HUDEP-2 (cell line): ENCODE results near the gene GRIFIN.

Source experiments
- DNase-seq, 76 experiments: peaks; one replicate each; lab custom pipeline; 2025; ENCODE audit not compliant: unreplicated experiment in 76 of 76; lab: John Stamatoyannopoulos, UW

The GRIFIN gene

DNA sequence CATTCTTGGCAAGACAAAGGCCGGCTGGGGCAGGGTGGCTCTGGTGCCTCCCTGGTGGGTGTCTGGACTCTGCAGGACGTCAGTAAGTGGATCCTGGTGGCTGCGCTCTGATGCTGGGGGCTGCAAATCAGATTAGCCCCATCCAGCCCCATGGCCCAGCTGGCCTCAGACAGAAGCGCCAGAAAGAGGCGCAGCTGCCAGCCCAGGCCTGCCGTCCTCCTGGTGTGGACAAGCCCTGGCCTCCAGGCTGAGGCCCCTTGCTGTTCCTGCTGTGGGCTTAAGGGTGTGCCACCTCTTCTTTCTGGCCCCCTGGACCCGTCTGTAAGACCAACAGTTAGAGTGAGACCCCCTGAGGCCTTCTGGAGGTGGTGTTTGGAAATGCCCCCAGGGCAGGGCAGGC, 37.5 kb upstream of the GRIFIN start:
- no peak for DNase-seq

DNA sequence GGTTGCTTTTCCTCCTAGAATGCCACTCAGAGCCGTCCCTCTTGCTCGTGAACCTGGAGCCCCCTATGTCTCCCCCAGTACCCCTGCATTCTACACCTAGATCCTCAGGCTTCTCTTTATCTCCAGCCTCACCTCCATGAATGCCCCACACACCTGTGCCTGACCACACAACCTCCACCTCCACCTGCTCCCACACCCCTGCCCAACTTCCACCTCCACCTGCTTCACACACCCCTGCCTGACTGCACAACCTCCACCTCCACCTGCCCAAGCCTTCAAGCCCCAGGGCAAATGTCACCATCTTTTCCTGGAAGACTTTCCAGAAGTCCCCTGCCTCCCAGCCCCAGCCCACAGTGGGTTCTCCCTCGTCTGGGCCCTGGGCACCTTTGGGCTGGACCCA, 36.5 kb upstream of the GRIFIN start:
- no peak for DNase-seq

DNA sequence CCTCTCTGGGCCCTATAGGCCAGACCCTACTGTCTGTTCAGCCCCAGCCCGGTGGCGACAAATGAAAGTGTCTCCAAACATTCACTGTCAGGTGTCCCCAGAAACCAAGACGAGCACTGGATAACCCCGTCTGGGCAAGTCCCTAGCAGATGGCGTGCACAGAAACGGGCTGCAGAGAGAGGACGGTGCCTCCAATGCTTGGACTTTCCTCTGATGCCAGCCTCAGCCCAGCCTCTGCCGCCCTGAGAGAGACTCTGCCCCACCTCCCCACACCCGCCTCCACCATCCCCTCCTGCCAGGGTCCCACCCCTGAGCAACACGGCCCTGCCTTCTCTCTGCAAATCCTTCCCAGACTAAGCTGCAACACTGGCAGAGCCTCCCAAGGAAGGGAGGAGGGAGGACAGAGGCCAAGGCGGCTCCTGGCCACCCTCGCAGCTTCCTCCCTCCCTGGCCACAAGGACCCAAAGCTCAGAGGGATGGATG, 36.0 kb upstream of the GRIFIN start:
- no peak for DNase-seq

DNA sequence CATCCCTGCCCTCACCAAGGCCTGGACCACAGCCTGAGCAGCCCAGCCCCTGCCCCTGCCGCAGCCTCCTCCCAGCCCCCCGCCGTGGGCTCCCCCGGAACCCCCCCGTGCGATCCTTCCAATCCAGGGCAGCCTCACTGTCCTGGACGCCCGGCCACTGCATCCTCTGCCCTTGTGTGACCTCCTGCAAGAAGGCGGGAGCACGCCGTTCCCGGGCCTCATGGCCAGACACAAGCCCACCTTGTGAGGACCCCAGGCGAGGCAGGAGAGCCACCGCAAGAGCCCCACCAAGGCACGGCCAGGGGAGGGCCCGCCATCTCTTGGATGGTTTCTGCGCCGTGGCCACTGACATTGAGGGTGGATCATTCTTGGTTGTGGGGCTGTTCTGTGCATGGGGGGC, 35.6 kb upstream of the GRIFIN start:
- DNase-seq, result no peak

DNA sequence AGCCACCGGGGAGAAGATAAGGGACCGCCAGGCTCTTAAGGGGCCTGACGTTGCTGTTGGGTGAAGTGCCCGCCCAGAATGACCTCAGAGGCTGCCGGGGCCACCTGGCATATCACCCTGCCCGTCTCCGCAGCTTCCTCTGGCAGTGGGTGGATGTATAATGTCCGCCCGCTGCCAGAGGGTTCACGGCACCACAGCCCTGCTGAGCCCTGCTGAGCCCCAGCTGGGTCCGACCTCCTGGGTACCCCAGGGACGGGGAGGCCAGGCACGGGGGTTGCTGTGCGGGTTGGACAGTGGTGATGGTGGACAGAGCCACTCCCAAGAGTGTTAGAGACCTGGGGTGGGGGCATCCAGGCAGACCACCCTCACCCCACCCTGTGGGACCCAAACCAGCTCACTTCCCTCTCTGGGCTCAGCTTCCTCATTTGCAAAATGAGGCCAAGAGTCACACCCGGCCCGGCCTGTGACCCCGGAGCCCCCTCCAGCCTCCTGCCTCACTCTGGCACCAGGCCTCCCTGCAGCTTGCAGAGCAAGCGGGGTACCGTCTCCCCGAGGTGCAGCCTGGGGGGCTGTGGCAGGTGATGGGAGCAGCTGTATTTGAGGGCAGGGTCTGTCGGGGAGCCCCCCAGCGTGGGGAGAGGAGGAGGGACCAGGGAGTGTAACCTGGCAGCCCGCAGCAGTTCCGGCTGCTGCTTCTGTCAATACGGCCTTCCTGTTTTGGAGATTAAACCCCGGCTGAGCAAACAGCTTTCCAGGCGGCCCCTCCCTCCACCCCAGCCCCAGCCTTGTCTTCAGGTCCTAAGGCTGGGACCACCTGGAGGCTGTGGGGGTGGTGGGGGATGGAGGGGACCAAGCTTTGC, 34.9 kb upstream of the GRIFIN start:
- DNase-seq, result peak in 14 of 76 experiments; percentile 10 to 48 (median 32)

DNA sequence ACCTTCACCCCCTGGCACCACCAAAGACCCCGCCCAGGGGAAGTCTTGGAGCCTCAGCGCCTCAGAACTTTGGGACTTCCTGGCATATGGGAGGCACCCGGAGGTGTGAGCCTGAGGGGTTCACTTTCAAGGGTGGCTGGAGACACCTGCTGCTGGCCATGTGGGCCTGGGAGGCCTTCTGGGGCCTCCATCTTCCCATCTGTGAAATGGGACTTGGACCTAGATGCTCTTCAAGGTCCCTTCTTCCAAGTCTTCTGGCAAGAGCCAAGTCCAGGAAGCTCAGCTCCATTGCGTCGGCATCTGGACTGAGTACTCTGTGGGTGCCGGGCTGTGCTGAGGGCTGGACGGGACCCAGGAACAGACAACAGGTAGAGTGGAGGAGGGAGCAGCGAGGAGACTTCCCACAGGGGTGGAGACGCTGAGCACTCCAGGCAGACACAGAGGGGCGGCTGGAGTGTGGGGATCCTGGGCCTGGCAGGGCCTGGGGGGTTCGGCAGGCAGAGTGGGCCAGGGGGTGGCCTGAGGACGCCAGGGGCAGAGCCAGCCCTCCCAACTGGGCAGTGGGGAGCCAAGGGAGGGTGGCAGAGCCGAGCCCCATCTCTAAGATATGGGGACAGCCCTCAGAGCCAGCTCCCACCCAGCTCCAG, 34.1 kb upstream of the GRIFIN start:
- no peak for DNase-seq

DNA sequence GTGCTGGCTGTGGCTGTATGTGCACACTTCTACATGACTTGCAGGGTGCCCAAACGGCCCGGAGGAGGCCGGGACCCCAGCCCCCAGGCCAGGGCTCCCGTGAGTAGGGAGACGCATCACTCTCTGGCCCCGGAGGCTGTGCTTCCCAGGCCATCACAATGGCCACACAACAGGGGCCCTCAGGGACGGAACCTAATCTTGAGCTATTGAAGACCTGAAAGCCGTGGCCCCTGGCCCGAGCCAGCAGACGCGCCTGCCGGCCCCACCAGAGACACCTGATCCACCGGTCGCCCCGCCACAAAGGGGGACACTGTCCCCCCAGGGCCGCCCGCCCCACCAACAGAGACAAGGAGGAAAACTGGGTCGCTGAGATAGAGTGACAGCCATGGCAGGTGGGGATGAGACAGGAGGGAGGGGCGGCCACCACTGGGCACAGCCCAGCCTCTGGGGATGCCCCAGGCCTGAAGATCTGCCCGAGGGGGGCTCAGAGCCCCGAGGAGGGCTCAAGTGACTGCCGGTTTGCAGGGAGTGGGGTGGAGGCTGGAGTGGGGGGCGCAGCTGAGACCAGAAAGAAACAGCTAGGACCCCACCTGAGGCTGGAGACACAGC, 33.2 kb upstream of the GRIFIN start:
- no peak for DNase-seq

DNA sequence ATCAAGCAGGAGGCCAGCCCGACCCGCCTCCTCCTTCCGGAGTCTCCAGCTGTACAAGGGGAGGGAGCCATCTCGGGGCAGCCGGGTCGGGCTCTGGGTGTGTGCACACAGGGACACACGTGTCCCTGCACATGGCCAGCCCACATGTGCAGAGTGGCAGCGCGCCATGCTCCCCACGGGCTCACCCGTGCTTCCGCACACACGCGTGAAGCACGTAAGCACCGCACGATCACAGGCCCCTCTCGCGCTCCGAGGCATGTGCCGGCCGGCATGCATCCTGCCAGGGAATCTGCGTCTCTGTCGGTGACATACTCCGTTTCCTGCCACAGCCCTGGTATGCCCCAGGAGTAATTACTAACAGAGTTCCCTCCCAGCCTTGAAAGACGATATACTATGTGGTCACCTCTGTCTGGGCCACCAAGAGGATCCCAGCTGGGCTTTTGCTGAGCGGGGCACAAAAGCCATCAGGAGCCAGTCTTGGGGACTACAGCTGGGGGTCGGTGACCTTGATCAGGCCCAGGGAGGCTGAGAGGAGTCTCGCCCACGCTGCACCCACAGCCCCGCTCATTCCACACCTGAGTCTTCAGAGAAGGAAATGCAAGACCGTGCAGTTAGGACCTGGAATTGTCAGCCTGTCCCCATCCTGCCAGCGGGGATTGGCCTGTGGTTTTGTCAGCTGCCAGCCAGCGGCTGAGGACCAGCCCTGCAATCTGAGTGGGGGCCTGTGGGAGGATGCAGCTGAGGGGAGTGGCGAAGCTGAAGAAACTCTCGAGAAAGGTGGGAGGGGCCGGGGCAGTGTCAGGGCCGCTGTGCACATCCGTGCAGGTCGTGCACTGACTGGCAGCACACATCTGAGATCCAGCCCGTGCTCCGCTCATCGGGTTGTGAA, 32.4 kb upstream of the GRIFIN start:
- DNase-seq, result peak in 2 of 76 experiments; percentile 5 to 8

DNA sequence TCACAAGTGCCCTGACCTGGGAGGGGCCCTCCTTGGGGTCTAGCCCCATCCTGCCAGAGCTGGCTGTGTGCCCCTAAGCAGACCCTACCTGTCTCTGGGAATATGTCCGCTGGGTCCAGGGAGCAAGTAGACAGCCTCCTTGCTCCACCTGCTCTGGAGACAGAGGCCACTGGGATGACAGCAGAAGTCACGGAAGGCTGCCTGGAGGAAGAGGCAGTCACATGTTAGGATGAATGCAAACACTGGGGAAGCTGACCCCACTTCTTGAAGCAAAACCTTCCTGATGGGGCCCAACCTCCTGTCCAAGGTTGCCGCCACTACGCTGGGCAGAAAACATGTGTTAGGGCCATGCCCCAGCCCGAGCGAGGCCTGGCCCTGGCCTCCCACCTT, 31.7 kb upstream of the GRIFIN start:
- no peak for DNase-seq

DNA sequence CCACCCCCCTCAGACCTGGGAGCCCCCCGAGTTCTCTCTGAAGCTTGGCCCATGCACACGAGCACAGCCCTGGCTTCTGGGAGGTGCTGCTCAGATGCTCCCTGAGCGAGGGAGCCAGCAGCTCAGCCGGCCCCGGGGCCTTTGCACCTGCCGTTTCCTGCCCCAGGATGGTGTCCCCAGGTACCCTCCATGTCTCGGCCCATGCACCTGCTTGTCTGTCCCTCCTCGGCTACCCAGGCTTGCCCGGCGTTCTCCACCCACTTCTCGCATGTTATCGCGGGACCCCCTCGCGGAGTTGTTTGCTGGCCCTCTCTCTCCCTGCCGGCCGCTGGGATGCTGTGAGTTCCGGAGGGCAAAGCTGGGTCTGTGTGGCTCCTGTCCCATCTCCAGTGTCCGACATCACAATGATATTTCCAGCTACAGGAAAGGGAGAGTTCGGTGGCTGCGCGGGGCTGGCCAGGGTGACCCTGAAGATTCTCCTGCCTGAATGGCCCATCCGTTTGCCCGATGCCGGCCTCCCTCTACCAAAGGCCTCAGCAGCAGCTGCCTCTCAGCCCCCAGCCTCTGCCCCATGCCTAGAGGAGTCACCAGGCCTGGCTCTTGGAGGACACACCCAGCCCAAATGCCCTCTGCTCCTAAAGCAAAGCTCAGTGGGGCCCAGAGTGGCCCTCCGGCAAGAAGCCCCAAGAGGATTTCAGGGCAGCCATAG, 31.2 kb upstream of the GRIFIN start:
- DNase-seq, result no peak

DNA sequence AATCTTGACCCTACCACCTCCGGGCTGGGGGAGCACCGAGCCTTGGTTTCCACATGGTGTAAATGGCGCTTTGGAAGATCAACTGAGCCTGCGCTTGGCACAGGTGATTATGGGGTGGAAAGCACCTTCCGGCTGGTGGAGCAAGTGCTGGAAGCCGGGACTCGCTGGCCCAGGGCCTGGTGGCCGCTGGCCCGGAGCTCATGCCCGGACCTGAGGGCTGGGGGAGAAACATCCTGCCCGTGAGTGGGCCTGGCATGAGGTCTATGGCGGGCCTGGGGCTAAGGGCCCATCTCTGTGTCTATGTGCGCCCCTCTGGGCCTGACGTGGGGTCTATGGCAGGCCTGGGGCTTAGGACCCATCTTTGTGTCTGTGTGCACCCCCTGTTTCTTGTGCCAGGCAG, 29.2 kb upstream of the GRIFIN start:
- no peak for DNase-seq

DNA sequence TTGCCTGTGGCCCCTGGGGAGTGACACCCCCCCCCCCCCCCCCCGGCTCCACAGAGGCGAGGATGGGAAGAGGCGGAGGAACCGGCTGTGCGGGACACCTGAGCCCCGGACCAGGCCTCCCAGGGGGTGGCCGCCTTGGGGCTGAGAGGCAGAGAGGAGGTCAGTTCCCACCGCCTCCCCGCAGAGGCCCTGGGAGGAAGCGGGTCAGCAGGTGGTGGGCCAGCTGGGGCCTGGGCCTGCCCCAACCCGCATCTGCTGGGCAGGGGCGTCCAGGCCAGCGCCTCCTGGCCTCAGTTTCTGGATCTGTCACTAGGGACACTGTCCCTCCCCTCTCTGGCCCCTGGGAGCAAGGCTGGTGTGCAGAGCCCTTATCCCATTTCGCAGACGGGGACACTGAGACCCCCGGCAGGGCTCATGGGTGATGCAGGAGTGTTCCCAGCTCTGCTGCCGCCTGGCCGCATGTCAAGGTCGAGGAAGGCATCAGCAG, 28.7 kb upstream of the GRIFIN start:
- no peak for DNase-seq

DNA sequence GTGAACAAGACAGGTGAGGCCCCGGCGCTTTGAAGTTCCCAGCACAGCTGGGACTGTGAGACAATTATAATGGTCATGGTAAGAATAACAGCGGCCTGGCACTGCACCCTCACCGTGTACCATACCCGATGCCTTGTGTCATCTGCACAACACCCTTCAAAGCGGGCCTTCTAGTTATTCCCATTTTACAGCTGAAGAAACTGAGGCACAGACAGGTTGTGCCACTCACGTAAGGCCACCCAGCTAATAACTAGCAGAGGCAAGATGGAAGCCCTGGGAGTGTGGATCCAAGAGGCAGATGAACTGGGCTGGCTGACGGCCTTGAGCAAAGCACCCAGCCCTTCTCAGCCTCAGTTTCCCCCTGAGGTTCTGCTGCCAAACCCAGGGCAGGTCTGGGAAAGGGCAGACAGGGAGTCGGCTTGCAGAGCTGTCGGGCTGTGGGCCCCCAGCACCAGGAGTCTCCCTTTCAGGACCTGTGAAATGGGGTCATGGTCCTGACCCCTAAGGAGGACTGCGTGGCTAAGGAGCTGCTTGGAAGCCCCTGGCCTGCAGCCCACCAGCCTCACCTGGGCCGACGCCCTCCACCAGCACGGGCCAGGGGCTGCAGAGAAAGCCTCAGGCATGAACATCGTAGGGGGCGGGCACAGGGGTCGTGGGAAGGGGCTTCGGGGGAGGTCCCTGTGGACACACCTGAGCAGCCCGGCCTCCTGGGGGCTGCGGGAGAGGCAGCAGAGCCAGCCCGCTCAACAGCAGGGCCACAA, 28.1 kb upstream of the GRIFIN start:
- DNase-seq, result no peak

DNA sequence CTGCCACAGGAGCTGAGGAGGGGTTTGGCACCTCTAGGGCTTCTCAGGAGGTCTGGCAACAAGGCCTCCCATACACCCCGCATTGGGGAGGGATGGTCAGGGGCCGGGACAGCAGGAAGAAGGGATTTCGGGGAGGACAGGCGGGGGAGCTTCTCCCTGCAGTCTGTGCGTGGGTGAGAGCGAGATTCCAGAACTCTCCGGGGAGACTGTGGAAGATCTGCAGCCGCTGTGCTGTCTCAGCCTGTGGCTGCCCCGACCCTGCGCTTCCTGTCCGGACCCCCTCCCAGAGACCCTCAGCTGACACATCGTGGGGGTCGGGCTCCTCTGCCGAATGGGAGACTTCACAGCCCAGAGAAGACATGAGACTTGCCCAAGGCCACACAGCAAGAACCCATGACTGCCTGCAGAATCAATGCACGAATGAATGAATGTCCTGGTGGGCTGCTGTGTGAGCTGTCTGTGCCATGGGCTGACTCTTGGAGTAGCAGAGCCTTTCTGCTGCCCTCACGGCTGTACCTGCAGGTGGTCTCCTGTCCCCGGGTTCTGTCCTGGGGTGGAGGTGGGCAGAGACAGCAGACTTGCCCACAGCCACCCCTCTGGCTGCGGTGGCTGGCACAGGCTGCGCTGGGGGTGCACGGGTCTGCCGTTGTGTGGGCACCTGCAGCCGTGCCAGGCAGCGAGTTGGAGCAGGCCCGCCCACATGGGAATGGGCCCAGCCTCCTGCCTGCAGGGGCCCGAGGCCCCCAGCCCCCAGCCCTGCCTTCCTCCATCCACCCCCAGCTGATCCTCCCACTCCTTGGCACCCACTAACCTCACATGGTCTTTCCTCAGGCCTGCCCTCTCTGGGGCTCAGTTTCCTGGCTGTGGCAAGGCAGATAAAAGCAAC, 27.1 kb upstream of the GRIFIN start:
- no peak for DNase-seq

DNA sequence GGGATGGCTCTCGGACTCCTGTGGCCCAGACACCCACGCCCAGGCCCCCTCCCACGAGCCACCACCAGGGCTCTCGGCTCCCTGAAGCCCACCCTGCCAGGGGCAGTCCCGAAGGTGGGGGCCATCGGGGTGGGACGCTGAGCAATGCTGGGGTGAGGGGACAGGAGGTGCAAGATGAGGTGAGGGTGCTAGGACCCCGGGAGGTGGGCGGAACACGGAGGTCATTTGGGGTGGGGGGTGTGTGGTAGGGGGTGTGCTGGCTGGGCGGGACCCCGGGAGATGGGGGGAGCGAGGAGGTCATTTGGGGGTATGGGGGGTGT, 26.4 kb upstream of the GRIFIN start:
- no peak for DNase-seq

DNA sequence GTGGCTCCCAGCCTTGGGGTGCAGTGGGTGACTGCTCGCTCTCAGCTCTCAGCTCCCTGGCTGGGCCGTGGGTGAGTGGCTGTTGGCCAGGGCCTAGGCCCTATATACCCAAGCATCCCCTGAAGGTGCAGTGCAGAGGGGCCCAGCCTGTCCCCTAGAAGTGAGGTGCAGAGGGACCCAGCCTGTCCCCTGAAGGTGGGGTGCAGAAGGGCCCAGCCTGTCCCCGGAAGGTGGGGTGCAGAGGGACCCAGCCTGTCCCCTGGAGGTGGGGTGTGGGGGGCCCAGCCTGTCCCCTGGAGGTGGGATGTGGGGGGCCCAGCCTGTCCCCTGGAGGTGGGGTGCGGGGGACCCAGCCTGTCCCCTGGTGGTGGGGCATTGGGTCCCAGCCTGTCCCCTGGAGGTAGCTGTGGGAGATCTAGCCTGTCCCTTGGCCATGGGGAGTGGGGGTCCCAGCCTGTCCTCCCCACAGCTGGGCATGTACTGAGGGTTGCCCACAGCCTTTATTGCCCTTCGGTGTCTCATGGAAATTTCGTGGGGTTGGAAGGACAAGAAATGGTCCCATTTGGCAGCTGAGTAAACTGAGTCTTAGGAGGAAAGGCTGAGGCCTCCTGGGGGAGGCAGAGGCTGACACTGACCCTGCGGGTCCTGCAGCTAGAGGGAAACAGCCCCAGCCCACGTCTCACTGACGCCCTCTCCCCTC, 25.9 kb upstream of the GRIFIN start:
- DNase-seq, result no peak

DNA sequence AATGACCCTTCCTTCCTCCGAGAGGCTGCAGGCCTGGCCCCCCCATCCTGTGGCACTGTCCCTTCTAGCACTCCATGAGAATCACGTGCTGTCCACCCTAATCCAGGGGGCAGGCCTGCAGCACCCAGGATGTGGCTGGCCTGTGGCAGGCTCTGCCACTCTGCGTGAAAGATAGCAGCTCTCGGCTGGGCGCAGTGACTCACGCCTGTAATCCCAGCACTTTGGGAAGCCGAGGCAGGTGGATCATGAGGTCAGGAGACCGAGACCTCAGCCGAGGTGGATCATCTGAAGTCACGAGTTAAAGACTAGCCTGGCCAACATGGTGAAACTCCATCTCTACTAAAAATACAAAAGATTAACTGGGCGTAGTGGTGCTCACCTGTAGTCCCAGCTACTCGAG, 24.5 kb upstream of the GRIFIN start:
- no peak for DNase-seq
